HG02885 (cell line): ENCODE data around the gene PCNT.
A peak's percentile ranks its signal among the peaks of the same experiment; 100 is the strongest.
"Not testable (repeated sequence)": the region's sequence is repeated elsewhere in the genome, so short reads cannot be mapped to it uniquely, and the experiment has no call there.

Experiments used
- ATAC-seq: cut with Tn5 transposase; IDR thresholded peaks from one replicate; pipeline ENCODE4 v1.9.1; 2021; ENCODE audit warnings: mild to moderate bottlenecking; ENCODE audit not compliant: unreplicated experiment, poor library complexity

Gene PCNT

GRCh38 chr21:46356494-46357334 is 32.8 kb downstream of the PCNT start:
- ATAC-seq, result peak; percentile 45

DNA sequence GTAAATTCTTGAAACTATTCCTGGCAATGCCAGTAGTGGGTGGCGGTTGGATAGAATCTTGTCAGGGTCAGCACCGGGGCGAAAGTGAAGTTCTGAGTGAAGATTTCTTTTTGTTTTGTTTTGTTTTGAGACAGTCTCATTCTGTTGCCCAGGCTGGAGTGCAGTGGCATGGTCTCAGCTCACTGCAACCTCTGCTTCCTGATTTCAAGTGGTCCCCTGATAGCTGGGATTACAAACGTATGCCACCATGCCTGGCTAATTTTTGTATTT is 33.3 kb downstream of the PCNT start:
- ATAC-seq, result peak; percentile 31

DNA sequence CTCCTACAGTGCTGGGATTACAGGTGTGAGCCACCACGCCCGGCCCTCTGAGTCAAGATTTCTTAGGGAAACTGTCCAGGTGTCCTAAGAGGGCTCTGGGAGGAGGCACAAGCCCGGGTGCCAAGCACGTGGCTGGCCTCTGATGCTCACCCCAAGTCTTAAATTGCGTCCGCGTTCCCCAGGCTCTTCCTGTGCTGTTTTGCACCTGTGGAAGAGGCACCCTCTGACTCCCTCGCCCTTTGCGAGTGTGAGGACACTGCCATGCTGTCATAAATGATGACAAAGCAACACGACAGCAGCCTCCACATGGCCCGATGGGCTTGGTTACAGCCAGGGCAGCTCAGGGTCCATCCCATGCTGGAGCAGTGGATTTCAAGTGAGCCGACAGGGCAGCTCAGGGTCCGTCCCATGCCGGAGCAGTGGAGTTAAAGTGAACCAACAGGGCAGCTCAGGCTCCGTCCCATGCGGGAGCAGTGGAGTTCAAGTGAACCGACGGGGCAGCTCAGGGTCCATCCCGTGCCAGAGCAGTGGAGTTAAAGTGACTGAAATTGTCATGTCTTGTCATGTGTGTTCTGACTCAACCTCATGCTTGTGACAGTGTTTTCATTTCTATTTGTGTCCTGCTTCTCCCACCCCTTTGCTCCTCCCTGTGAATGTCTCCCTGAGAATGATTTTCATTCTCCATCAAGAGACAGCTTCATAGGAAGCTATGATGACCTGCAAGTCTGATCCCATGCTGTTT is 33.9 kb downstream of the PCNT start:
- no peak for ATAC-seq

GRCh38 chr21:46361176-46361575 is 37.2 kb downstream of the PCNT start:
- no peak for ATAC-seq

DNA sequence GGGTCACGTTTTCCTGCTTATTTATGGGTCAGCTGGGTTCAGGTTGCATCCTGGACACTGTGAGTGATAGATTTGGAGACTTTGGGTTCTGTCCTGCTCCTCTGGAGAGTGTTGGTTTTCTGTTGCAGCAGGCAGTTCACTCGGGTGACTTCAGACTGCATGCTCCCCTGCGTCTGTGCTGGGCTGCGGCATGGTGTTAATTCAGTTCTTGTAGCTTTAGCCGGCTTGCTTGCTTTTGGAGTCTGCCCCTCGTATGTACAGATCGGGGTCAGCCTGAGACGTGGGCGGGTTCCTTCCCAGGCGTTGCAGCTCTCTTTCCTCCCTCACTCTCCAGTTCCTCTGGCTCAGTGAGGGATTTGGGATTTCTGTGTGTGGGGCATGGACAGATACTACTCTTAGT is 38.0 kb downstream of the PCNT start:
- no peak for ATAC-seq

DNA sequence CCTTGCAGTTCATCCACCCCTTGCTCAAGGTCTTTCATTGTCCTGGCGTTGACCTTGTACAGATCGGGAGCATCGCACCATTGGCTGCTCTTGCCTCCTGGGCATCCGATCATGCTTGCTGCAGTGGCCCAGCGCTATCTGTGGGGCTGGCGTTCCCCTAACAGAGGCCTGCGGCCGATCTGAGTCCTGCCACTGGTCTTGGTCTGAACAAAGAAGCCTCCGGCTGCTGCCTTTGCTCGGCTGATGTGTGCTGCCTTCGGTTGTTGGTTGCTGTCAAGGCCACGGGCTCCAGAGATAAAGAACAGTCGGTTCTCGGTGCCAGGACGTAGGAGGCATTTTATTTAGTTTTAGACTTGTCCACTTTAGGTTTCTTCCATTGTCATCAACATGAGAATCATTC is 39.0 kb downstream of the PCNT start:
- ATAC-seq, result no peak

- ATAC-seq, result no peak
These were observed 39.7 kb downstream of the PCNT start for GRCh38 chr21:46363698-46364097.

DNA sequence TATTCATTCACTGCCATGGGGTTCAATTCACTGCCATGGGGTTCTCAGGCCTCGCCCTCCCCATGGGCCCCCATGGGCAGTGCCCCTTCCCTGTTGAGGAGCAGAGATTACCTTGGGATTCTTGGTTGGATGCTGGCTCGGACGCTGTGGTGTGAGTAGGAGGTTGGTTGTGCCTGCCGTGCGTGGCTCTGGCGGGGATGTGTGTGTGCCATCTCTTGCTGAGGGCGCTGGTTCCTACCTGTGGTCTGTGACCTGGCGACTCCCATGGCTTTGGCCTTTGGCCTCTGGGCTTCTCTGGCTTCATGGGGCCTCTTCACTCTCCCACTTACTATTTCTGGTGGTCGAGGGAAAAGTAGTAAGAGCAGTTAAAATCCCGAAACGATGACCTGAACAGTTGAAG is 42.1 kb downstream of the PCNT start:
- ATAC-seq, result no peak

GRCh38 chr21:46366561-46366960 is 42.6 kb downstream of the PCNT start:
- ATAC-seq, result no peak

DNA sequence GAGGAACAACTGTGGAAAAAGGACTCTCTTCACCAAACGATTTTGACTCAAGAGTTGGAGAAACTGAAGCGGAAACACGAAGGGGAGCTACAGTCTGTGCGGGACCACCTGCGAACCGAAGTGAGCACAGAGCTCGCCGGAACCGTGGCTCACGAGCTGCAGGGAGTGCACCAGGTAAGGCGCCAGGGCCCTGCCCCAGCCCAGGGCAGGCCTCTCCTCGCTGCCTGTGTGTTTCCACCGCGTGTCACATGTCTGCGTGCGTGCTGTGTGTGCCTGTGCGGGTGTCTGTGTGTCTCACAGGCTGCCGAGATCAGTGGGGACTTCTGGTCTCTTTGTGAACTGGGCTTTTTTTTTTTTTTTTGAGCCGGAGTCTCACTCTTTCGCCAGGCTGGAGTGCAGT is 43.0 kb downstream of the PCNT start:
- no peak for ATAC-seq

- ATAC-seq, result no peak
These were observed 44.8 kb downstream of the PCNT start for GRCh38 chr21:46368533-46369285.

DNA sequence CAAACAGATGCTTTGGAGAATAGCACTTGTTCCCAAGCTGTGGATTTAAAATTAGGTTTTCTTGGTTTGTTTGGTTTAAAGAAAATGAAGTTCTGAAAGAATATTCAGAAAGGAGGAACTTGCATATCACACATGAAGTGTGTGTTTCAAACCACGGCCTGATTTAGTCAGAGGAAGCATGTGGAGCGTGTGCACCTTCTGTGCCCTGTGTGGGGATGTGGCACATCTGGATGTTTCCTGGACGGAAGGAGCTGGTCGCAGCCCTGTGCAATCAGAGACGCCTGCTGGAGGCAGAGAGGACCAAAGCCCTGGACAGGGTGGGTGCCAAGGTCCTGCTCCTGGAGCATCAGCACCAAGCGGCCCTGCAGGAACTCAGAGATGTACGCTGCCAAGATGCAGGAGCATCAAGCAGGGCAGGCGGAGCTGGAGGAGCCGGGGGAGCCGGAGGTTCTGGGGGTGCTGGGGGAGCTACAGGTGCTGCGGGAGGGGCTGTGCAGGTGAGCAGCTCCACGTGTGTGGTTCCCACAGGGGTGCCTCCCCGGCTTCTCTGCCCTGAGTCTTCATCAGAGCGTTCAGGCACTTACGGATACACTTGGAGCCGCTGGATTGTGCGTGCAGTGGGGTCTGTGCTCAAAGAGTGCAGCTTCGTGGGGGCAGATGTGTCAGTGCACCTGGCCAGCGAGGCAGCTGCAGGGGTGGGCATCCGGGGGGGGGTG is 45.7 kb downstream of the PCNT start:
- ATAC-seq, result no peak

DNA sequence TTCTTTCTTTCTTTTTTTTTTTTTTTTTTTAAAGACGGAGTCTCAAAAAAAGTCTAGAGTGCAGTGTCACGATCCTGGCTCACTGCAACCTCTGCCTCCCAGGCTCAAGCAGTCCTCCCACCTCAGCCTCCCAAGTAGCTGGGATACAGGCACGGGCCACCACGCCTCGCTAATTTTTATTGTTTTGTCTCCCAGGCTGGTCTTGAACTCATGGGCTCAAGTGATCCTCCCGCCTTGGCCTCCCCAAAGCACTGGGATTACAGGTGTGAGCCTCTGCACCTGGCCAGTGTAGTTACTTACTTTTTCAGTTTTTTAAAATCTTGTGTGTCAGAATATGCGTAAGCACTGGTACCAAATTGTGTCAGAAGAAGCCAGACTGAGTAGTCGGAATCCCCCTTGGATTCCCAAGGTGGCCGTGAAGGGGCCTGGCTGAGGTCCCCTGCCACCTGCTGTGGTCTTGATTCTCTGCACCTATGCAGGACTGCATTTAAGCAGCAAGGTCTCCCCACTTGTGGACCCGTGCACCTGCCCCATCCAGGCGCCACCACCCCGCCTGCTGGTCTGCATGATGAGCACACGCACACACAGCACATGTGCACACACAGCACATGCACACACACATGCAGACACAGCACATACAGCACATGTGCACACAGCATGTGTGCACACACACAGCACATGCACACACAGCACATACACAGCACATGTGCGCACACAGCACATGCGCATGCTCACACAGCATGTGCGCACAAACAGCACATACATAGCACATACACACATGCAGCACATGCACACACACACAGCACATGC is 47.5 kb downstream of the PCNT start:
- ATAC-seq, result no peak

DNA sequence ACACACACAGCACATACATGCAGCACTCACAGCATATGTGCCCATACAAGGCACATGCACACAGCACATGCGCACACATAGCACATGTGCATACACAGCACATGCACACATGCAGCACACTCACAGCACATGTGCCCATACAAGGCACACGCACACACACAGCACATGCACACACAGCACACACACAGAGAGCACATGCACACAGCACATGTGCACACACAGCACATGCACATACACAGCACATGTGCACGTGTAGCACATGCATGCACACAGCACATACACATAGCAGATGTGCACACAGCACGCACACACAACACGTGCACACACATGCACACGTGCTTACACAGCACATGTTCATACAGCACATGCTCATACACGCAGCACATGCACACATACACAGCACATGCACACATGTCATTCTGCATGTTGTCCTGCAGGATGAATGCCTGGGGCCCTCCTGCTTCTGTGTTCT is 48.1 kb downstream of the PCNT start:
- no peak for ATAC-seq

DNA sequence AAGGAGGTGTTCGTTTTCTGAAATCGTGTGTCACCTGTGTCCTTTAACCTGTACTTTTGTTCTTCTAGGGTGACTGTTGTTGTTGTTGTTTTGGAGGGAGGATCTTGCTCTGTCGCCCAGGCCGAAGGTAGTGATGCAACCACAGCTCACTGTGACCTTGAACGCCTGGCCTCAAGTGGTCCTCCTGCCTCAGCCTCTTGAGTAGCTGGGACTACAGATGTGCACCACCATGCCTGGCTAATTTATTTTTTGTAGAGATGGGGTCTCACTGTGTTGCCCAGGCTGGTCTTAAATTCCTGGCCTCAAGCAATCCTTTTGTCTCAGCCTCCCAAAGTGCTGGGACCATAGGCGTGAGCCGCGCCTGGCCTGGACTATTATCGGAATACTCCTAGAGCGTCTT is 49.0 kb downstream of the PCNT start:
- not testable (repeated sequence) for ATAC-seq

- no peak for ATAC-seq
These were observed 50.9 kb downstream of the PCNT start for GRCh38 chr21:46374761-46375389.

GRCh38 chr21:46375560-46376230 is 51.7 kb downstream of the PCNT start:
- no peak for ATAC-seq

- ATAC-seq, result no peak
These were observed 52.3 kb downstream of the PCNT start for GRCh38 chr21:46376231-46376628.
